GM10266 (cell line): ENCODE results near the gene SAMMSON.

ENCODE experiments used
- DNase-seq: peaks from one replicate; pipeline ENCODE4 v3.0.0; 2012; ENCODE audit errors: extremely low spot score
- TF ChIP-seq, protein P1 (sequence below): IDR thresholded peaks from 2 replicates; pipeline ENCODE4 v1.5.1; 2012; ENCODE audit warnings: mild to moderate bottlenecking, low read depth; ENCODE audit not compliant: control insufficient read depth, insufficient read depth; ENCODE audit errors: missing control alignments

SAMMSON gene

DNA sequence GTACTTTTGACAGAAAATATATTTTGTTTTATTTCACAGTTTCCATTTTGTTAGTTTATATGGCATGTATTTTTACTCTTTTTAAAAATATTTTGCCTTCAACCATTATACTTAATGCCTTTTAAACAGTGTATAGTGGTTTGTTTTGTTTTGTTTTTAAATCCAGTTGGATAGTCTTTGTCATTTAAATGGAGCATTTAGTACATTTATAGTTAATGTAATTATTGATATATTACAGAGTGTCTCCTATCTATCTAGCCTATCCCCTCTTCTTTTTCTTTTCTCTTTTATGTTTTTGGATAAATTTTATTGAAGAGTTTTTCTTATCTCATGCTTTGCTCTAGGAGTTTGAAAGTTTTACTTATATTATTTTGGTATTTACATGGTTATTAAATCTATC lies 3.6 kb downstream of the SAMMSON start:
- TF ChIP-seq, protein P1, sequence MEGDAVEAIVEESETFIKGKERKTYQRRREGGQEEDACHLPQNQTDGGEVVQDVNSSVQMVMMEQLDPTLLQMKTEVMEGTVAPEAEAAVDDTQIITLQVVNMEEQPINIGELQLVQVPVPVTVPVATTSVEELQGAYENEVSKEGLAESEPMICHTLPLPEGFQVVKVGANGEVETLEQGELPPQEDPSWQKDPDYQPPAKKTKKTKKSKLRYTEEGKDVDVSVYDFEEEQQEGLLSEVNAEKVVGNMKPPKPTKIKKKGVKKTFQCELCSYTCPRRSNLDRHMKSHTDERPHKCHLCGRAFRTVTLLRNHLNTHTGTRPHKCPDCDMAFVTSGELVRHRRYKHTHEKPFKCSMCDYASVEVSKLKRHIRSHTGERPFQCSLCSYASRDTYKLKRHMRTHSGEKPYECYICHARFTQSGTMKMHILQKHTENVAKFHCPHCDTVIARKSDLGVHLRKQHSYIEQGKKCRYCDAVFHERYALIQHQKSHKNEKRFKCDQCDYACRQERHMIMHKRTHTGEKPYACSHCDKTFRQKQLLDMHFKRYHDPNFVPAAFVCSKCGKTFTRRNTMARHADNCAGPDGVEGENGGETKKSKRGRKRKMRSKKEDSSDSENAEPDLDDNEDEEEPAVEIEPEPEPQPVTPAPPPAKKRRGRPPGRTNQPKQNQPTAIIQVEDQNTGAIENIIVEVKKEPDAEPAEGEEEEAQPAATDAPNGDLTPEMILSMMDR, result no peak
- DNase-seq, result no peak

DNA sequence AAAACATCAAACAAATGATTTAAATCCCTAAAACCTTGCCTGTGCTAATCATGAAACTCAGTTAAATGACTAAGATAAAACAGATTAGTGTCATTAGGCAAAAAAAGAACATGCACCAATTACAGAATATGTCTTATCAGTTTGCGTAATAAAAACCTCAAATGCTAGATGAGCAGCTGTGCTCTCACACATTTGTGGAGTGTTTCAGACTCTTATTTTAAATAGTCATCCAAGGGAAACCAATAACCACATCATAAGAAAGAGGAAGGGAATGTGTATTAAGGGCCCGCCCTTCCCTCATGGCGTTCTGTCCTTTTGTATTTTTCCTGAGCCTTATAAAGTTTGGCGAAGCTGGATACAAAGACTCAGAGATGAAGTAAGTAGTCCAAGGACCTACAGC lies 6.6 kb downstream of the SAMMSON start:
- DNase-seq, result no peak
- TF ChIP-seq, protein P1, result no peak

DNA sequence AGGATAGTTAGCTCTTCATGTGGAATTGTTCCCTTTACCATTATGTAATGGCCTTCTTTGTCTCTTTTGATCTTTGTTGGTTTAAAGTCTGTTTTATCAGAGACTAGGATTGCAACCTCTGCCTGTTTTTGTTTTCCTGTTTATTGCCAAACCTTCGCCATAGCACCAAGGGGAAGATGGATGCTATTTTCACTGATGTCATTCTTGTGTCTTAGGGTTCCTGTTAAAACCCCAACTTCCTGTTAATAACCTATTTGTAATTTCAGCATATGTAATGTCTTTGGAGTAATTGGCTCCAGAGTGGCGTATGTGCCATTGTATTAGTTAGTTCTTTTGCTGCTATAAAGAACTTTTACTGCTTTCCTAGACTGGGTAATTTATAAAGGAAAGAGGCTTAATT lies 10.8 kb downstream of the SAMMSON start:
- TF ChIP-seq, protein P1, result no peak
- no peak for DNase-seq

DNA sequence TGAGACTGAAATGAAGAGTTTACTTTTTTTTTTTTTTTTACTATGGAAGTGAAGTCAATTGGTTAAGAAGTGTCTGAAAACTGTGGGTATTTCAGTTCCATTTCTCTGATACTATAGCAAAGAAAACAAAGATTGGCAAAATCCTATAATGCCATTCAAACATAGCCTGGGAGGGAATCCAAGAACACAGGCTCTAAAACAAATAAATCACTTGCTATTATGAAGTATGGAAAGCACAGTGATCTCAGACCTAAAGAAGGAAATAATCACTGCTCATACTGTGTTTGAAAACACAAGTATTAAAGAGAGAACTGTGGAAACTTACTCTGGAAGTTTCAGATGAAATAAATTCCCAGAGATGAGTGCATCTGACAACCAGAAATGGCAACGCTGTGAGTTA lies 12.0 kb downstream of the SAMMSON start:
- TF ChIP-seq, protein P1, result no peak
- DNase-seq, result no peak

DNA sequence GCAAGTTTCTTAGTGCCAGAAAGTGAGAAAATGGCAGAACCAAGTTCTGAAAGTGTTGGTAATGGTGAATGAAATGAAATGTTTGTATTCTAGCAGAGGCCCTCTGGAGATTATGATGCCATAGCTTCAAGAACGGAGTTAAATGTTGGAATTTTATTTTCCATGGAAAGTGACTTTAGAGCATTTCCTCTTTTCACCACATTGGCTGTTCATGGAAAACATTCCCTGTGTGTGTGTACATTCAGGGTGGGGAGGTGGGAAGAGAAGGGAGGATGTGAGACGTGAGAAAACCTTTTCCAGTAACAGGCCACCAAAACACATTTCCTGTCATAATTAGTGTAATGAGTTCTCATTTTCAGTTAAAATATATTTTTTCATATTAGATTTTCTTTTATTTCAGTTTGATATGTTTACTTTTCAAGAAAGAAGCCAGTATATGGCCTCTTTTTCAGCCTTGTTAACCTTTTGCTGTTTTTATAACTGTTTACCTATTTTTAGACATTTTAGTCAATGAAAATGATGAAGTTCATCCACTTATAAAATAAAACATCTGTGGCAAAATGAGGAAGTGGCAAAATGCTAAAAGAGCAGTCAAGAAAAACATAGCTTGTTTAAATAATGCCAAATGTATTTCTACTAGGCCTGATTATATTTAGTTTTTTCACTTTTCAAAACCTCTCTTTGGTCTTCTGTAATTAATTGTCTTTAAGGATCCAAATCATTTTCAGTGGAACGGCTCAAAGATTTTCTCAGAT lies 21.6 kb downstream of the SAMMSON start:
- no peak for DNase-seq
- TF ChIP-seq, protein P1, result no peak

DNA sequence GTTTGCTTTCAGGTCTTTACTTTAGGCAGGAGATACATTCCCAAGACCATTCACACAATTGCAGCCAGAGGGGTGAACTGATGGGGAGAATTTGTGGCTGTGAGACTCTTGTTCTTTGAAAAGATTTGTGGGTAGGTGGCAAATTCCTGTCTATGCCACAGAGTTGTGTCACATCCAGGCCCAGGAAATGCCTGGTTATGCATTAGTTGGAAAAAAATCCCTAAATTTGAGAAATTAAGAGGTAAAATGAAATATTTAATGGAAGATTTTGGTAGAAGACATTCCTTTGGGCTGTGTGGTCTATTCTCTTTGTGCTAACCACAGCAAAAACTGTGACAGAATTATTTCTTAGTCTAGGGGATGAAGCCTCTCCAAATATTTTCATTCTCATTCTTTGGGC lies 28.8 kb downstream of the SAMMSON start:
- no peak for DNase-seq
- TF ChIP-seq, protein P1, result no peak

DNA sequence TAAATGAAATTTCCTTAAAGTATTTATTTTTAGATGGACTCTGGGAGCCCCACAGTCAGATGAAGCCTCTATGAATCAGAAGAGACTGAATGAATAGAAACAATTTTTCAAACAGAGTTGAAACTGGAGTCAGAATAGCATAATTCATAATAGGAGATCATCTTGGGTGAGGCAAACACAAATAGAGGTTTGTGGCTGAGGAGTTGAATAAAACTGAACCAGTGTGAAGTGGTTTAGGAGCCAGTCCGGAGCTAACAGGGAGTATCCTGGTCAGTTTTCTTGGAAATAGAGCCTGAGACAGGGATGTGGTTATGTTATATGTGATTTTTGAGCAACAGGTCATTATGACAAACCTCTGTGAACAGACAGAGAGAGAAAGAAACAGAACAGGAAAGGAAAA lies 39.2 kb downstream of the SAMMSON start:
- DNase-seq, result no peak
- TF ChIP-seq, protein P1, result no peak
